Epithelial cell of proximal tubule (primary cell): ENCODE results near the gene CITED2. TPM values are rescaled to one million over a fixed set of nuclear protein-coding genes. Genes with fewer than 3 reads are reported as not detected.
A peak's percentile ranks its signal among the peaks of the same experiment; 100 is the strongest.
"Not testable (repeated sequence)": the region's sequence is repeated elsewhere in the genome, so short reads cannot be mapped to it uniquely, and the experiment has no call there.

ENCODE experiments used
- DNase-seq: peaks from one replicate; pipeline ENCODE4 v3.0.0-alpha.2; 2011; ENCODE audit warnings: low read depth
- H3K4me3 ChIP-seq: 2 replicates; pipeline ENCODE4 v1.5.1; 2011; ENCODE audit warnings: low read depth, mild to moderate bottlenecking, low read length
- total RNA-seq: library from RNA; depleted of rRNA; stranded (reverse); fragments of >200 nt; gene quantifications from 2 replicates; pipeline ENCODE4 v1.2.3, GENCODE V29; 2015
- TF ChIP-seq, protein P1 (sequence below): conservative IDR thresholded peaks from 2 replicates; pipeline ENCODE4 v1.5.1; 2012; ENCODE audit warnings: low read depth, mild to moderate bottlenecking, low read length

CITED2 gene, protein sequence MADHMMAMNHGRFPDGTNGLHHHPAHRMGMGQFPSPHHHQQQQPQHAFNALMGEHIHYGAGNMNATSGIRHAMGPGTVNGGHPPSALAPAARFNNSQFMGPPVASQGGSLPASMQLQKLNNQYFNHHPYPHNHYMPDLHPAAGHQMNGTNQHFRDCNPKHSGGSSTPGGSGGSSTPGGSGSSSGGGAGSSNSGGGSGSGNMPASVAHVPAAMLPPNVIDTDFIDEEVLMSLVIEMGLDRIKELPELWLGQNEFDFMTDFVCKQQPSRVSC
- 56.1 and 112 TPM in 2 replicates for total RNA-seq

- H3K4me3 ChIP-seq, result peak within 1 kb of the TSS; percentile 88
- DNase-seq, result peak; percentile 52
- TF ChIP-seq, protein P1, sequence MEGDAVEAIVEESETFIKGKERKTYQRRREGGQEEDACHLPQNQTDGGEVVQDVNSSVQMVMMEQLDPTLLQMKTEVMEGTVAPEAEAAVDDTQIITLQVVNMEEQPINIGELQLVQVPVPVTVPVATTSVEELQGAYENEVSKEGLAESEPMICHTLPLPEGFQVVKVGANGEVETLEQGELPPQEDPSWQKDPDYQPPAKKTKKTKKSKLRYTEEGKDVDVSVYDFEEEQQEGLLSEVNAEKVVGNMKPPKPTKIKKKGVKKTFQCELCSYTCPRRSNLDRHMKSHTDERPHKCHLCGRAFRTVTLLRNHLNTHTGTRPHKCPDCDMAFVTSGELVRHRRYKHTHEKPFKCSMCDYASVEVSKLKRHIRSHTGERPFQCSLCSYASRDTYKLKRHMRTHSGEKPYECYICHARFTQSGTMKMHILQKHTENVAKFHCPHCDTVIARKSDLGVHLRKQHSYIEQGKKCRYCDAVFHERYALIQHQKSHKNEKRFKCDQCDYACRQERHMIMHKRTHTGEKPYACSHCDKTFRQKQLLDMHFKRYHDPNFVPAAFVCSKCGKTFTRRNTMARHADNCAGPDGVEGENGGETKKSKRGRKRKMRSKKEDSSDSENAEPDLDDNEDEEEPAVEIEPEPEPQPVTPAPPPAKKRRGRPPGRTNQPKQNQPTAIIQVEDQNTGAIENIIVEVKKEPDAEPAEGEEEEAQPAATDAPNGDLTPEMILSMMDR, result peak; percentile 2
Measured at GRCh38 chr6:139374357-139375225, at the start of gene CITED2. TSS of gene CITED2 (minus strand) at chr6:139374648. CDS start at chr6:139373944, 704 bp downstream.

GRCh38 chr6:139423037-139423703 lies 48.7 kb upstream of the CITED2 start:
- no peak overlapping the region for H3K4me3 ChIP-seq
- no peak for DNase-seq
- TF ChIP-seq, protein P1, result no peak

DNA sequence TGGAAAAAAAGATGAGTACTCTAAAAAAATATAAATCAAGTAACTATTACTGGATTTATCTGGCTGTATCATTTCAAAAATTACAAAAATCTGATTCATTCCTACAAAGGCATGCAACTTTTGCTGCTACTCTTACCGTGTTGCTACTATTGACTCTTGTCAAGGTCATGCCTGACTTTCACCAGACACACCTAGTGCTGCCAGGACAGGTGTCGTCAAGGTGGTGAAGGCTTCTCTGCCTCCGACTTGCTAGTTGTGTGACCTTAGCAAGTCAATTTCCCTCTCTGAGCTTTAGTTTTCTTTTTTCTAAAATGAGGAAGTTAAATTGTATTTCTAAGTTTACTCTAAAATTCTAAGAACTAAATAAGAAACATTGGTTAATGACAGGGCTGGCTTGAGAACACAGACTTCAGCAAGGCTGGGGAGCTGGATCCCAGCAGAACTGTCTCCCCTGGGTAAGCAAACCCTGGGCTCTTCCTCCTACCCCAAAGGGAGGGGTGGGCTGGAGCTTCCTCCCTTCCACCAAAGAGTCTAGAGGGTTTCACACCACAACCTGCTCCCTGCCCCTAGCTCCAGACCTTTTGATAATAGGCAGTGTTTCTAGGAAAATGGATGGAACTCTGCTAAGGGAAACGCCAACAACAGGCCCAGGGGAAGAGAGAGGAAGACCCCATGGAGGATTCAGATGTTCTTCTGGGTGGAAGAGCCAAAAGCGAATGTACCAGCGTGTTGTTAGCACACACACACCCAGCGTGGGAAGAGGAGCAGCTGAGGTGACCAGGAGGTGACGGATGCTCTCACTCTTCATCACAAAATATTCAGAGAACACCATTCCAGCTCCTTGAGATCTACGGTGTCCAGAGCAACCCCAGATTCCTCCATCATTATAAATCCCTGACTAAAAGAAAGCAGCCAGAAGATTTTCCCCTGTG lies 47.9 kb upstream of the CITED2 start:
- TF ChIP-seq, protein P1, result no peak
- no peak for DNase-seq
- H3K4me3 ChIP-seq, result no peak overlapping the region

- no peak for DNase-seq
- TF ChIP-seq, protein P1, result no peak
- no peak overlapping the region for H3K4me3 ChIP-seq
Measured at GRCh38 chr6:139418481-139419132, 44.2 kb upstream of the CITED2 start.

GRCh38 chr6:139416146-139416545 lies 41.7 kb upstream of the CITED2 start:
- H3K4me3 ChIP-seq, result no peak overlapping the region
- TF ChIP-seq, protein P1, result no peak
- DNase-seq, result no peak

- TF ChIP-seq, protein P1, result no peak
Measured at GRCh38 chr6:139415365-139415764, 40.9 kb upstream of the CITED2 start.

GRCh38 chr6:139412103-139412502 lies 37.7 kb upstream of the CITED2 start:
- not testable (repeated sequence) for H3K4me3 ChIP-seq, DNase-seq

More at GRCh38 chr6:139415365-139415764, 40.9 kb upstream of the CITED2 start:
- no peak overlapping the region for H3K4me3 ChIP-seq
- DNase-seq, result no peak
